Karpas-422 (cell line): Measurements from ENCODE around the gene ZDHHC13. TPM values are rescaled to one million over a fixed set of nuclear protein-coding genes. Genes with fewer than 3 reads are reported as not detected.

Experiments
- DNase-seq: peaks from one replicate; pipeline ENCODE4 v3.0.0-alpha.2; 2015
- H2AFZ ChIP-seq: fragments of 200-600 bp; sonication (generic); 2 replicates; pipeline ENCODE4 v1.6.1; 2014; ENCODE audit warnings: antibody characterized with exemption, low read length, mixed read lengths
- H3K27ac ChIP-seq: fragments of 200-600 bp; sonication (generic); 2 replicates; pipeline ENCODE4 v1.5.1; 2014; ENCODE audit warnings: mild to moderate bottlenecking, low read length, moderate library complexity
- H3K27me3 ChIP-seq: fragments of 200-600 bp; sonication (generic); 2 replicates; pipeline ENCODE4 v1.6.1; 2014; ENCODE audit warnings: low read length, mixed read lengths
- H3K36me3 ChIP-seq: fragments of 200-600 bp; sonication (generic); 2 replicates; pipeline ENCODE4 v1.6.1; 2014; ENCODE audit warnings: low read length, mixed read lengths; ENCODE audit not compliant: insufficient read depth
- H3K4me1 ChIP-seq: fragments of 200-600 bp; sonication (generic); 2 replicates; pipeline ENCODE4 v1.6.1; 2014; ENCODE audit warnings: mild to moderate bottlenecking, low read length, mixed read lengths
- H3K4me2 ChIP-seq: fragments of 200-600 bp; sonication (generic); 2 replicates; pipeline ENCODE4 v1.6.1; 2014; ENCODE audit warnings: low read length, low read depth, mild to moderate bottlenecking; ENCODE audit not compliant: poor library complexity, severe bottlenecking
- H3K4me3 ChIP-seq: fragments of 200-600 bp; sonication (generic); 2 replicates; pipeline ENCODE4 v1.5.1; 2014; ENCODE audit warnings: mild to moderate bottlenecking, antibody characterized with exemption, low read length, mixed read lengths
- H3K79me2 ChIP-seq: fragments of 200-600 bp; sonication (generic); 2 replicates; pipeline ENCODE4 v1.6.1; 2014; ENCODE audit warnings: mild to moderate bottlenecking, low read length, mixed read lengths
- H3K9ac ChIP-seq: fragments of 200-600 bp; sonication (generic); 2 replicates; pipeline ENCODE4 v1.6.0; 2014; ENCODE audit warnings: low read length
- H3K9me2 ChIP-seq: fragments of 200-600 bp; sonication (generic), shearing (Covaris generic); replicated peaks from 2 replicates; pipeline ENCODE4 v1.6.0; 2014; ENCODE audit warnings: mild to moderate bottlenecking, low read length, moderate library complexity; ENCODE audit not compliant: insufficient read depth
- H3K9me3 ChIP-seq: fragments of 300-700, 200-600 bp; sonication (generic); 2 replicates; pipeline ENCODE4 v1.6.1; 2014; ENCODE audit warnings: low read length, mixed read lengths
- H4K20me1 ChIP-seq: fragments of 200-600 bp; sonication (generic); 2 replicates; pipeline ENCODE4 v1.6.1; 2014; ENCODE audit warnings: mild to moderate bottlenecking, antibody characterized with exemption, low read length, low read depth; ENCODE audit not compliant: insufficient read depth
- total RNA-seq: library from RNA; depleted of rRNA; stranded (reverse); fragments of >200 nt; shearing (Covaris generic); gene quantifications from 2 replicates; pipeline ENCODE4 v1.2.3, GENCODE V29; 2014; ENCODE audit warnings: low replicate concordance

The ZDHHC13 gene
- total RNA-seq, 1 experiment from 2014 or later, result 64.7 TPM

DNA sequence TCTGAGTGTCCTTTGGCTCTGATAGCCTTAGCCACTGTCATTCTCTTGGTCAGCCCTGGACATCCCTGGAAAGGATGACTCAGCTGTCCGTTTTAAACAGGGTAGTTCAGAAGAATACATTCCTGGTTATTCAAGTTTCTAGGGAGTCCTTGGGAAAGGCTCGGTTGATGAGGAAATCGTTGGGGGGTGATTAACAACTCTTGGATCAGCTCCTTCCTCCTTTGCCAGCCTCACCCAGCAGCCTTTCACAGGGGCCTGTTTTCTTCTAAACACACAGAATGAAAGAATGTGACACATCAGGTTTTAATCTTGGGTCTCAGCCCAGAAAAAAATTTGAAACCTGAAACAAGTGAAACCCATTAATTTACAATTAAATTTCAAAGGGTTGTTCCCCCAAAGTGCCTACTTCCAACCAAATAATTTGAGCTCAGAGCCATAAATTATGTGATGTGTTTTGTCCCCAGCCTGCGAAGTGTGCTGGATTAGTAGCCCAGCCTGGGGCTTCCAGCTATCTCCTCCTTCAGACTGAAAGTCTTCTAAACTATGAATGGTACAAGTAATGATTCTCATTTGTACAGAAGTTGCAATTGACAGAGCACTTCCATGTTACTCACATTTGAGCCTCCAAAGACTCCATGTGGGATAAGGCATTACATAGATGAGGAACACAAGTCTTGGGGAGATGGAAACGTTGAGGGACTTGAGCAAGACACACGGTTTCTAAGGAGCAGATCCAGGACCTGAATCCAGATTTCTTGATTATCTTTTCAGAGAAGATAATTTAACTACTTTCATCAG is 37.1 kb upstream of the ZDHHC13 start:
- Histone ChIP-seq H3K4me2 (no peak overlapping the region), H3K36me3 (no peaks in the 10 kb centered on the region), H3K9ac (no peak overlapping the region)

DNA sequence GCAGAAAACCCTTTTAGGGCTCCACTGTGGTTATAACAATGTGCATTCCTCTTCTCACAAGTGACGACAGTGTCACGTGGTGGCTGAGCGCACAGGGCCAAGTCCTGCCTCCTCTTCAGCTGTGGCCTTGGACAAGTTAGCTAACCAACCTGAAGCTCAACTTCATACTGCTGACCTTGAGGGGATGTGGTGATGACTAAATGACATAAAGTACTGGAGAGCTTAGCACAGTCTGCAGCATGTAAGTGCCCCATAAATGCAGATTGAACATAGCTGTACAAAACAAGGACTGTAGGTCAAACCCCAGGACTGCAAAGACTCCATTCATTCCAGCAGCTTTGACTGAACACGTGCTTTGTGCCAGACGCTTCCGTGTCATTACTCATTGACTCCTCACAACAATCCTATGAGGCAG is 36.4 kb upstream of the ZDHHC13 start:
- Histone ChIP-seq H3K4me3 (no peak overlapping the region), H3K79me2 (no peaks in the 10 kb centered on the region), H2AFZ (no peak overlapping the region), H3K27ac (no peak overlapping the region), H3K9me2 (no peaks in the 10 kb centered on the region), H3K27me3 (0 out of 2 replicates have a peak, but pooled peaks cover 4% of the 10 kb centered on the region), H3K4me2 (no peak overlapping the region), H3K9me3 (no peaks in the 10 kb centered on the region), H3K9ac (no peak overlapping the region), H3K36me3 (no peaks in the 10 kb centered on the region), H4K20me1 (no peaks in the 10 kb centered on the region), H3K4me1 (no peaks in the 10 kb centered on the region)
- no peak for DNase-seq

More for the DNA sequence above, 37.1 kb upstream of the ZDHHC13 start:
- no peak for DNase-seq
- Histone ChIP-seq H3K79me2 (no peaks in the 10 kb centered on the region), H2AFZ (no peak overlapping the region), H3K27me3 (0 out of 2 replicates have a peak, but pooled peaks cover 4% of the 10 kb centered on the region), H3K27ac (no peak overlapping the region), H3K4me3 (no peak overlapping the region), H4K20me1 (no peaks in the 10 kb centered on the region), H3K9me3 (no peaks in the 10 kb centered on the region), H3K4me1 (no peaks in the 10 kb centered on the region), H3K9me2 (no peaks in the 10 kb centered on the region)

DNA sequence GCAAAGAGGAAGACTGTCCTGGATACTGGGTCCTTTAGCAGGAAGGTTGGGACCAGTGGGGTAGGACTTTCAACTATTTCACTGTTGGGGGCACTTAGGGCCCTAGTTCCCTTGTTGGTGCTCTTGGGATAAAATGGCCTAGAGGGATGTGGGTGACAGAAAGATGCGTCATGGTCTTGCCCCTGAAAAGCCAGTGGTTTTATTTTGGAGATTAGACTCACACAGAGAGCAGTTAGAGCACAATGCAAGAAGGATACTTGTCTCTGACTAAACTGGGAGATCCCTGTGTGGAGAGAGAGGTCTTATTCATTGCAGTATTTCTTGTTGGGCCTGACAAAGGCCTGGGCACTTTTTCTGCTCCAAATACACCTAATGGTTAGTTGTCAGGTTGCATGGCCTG is 33.8 kb upstream of the ZDHHC13 start:
- Histone ChIP-seq H3K4me2 (no peak overlapping the region), H3K9me2 (no peaks in the 10 kb centered on the region), H4K20me1 (no peaks in the 10 kb centered on the region), H3K36me3 (no peaks in the 10 kb centered on the region), H3K4me1 (no peaks in the 10 kb centered on the region), H3K27me3 (no peaks in the 10 kb centered on the region), H3K9ac (no peak overlapping the region), H3K4me3 (no peak overlapping the region), H3K9me3 (no peaks in the 10 kb centered on the region), H2AFZ (no peak overlapping the region), H3K27ac (no peak overlapping the region), H3K79me2 (no peaks in the 10 kb centered on the region)
- no peak for DNase-seq

DNA sequence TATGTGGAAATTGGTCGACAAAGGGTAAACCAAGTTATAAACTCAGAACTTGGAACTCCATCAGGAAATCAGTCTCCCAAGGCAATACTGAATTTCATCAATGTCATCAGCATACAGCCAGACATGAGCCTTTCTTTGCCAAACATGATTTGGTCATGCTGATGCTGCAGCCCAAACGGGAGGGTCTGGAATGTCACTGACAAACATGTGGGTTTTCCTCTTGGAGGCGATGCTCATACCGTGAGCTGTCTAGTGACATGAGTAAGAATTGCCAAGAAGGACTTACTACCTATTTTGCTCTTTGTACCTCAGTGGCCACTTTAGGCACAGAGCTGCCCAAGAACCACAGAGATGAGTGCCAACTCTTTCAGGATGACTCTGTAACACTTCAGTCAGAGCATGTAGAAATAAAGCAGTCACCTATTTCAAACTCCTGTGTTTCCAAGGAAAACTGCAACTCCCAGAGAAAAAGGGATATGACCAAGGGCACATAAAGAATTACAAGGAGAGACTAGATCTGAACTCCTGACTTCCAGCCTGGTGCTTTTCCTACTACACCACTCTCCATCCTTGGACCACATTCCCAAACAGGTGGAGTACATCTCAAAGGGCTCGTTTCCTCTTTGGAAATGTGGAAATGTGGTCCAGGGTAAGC is 32.2 kb upstream of the ZDHHC13 start:
- Histone ChIP-seq H3K9me3 (no peaks in the 10 kb centered on the region), H3K27me3 (no peaks in the 10 kb centered on the region), H3K4me1 (no peaks in the 10 kb centered on the region), H3K4me3 (no peak overlapping the region), H3K79me2 (no peaks in the 10 kb centered on the region), H3K9me2 (no peaks in the 10 kb centered on the region), H4K20me1 (no peaks in the 10 kb centered on the region), H3K4me2 (no peak overlapping the region), H3K9ac (no peak overlapping the region), H3K36me3 (no peaks in the 10 kb centered on the region), H3K27ac (no peak overlapping the region), H2AFZ (no peak overlapping the region)
- no peak for DNase-seq

DNA sequence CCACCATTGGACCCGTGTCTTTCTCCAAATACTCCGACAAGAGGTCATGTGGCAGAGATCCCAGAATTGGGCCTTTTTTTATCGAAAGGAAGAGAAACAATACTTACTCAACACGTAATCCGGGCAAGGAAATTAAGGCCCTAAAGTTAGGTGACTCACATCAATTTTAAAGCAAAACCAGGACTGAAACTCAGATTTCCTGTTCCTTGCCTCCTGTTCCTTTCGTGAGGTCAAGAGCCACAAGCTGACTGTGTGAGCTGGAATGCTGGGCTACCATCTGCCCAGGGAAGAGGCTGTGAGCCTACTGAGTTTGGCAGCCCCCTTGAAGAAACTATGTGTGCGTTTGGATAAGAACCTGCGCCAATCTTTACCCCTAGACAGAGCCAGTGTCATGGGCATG is 29.3 kb upstream of the ZDHHC13 start:
- H3K9me2 ChIP-seq, result no peaks in the 10 kb centered on the region
- no peak overlapping the region for H3K4me2 ChIP-seq
- no peaks in the 10 kb centered on the region for H3K9me3 ChIP-seq
- H3K9ac ChIP-seq, result no peak overlapping the region
- H3K4me1 ChIP-seq, result no peaks in the 10 kb centered on the region
- DNase-seq, result no peak
- no peak overlapping the region for H3K27ac ChIP-seq
- no peak overlapping the region for H3K4me3 ChIP-seq
- H4K20me1 ChIP-seq, result no peaks in the 10 kb centered on the region
- H3K27me3 ChIP-seq, result no peaks in the 10 kb centered on the region
- no peaks in the 10 kb centered on the region for H3K79me2 ChIP-seq
- H2AFZ ChIP-seq, result no peak overlapping the region
- no peaks in the 10 kb centered on the region for H3K36me3 ChIP-seq

DNA sequence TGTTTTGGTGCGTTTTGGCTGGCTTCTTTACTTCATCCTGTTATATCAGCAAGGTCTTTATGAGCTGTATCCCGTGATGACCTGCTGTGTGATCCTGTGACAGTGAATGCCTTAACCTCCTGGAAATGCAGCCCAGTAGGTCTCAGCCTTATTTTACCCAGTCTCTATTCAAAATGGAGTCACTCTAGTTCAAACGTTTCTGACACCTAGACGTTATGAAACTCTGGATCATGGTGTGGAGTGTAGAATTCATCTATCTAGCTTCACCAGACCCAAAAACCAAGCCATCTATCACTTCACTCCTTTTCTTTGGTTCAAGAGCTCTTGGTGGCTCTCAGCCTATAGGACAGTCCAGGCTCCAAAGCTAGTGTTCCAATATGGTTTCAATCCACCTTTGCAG is 28.2 kb upstream of the ZDHHC13 start:
- H3K27ac ChIP-seq, result no peak overlapping the region
- H3K4me2 ChIP-seq, result no peak overlapping the region
- no peak for DNase-seq
- H3K9ac ChIP-seq, result no peak overlapping the region
- H3K4me1 ChIP-seq, result no peaks in the 10 kb centered on the region
- no peaks in the 10 kb centered on the region for H3K27me3 ChIP-seq
- H3K9me2 ChIP-seq, result no peaks in the 10 kb centered on the region
- H3K9me3 ChIP-seq, result no peaks in the 10 kb centered on the region
- no peak overlapping the region for H3K4me3 ChIP-seq
- no peak overlapping the region for H2AFZ ChIP-seq
- no peaks in the 10 kb centered on the region for H3K36me3 ChIP-seq
- no peaks in the 10 kb centered on the region for H3K79me2 ChIP-seq
- no peaks in the 10 kb centered on the region for H4K20me1 ChIP-seq

DNA sequence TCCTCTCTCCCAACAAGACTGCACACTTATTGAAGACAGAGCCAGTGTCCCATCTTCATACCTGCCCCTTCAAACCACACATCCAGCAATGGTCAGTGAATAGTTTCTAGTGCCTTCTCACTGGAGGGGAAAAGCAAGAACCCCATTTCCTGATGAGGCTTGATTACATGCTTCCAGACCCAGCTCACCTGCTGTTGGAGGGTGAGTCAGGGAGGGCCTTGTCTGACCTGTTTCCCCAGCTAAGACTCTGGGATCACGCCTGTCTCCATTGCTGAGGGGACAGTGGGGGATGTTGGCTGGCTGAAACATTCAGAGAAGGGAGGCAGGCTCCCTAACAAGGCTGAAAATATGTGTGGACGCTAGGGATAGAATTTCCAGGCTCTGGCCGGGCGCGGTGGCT is 27.5 kb upstream of the ZDHHC13 start:
- H3K27me3 ChIP-seq, result no peaks in the 10 kb centered on the region
- no peak overlapping the region for H3K4me2 ChIP-seq
- DNase-seq, result no peak
- H3K4me1 ChIP-seq, result no peaks in the 10 kb centered on the region
- H3K36me3 ChIP-seq, result no peaks in the 10 kb centered on the region
- no peak overlapping the region for H3K9ac ChIP-seq
- H4K20me1 ChIP-seq, result no peaks in the 10 kb centered on the region
- no peaks in the 10 kb centered on the region for H3K9me3 ChIP-seq
- H2AFZ ChIP-seq, result no peak overlapping the region
- no peak overlapping the region for H3K27ac ChIP-seq
- no peak overlapping the region for H3K4me3 ChIP-seq
- H3K79me2 ChIP-seq, result no peaks in the 10 kb centered on the region
- H3K9me2 ChIP-seq, result no peaks in the 10 kb centered on the region

DNA sequence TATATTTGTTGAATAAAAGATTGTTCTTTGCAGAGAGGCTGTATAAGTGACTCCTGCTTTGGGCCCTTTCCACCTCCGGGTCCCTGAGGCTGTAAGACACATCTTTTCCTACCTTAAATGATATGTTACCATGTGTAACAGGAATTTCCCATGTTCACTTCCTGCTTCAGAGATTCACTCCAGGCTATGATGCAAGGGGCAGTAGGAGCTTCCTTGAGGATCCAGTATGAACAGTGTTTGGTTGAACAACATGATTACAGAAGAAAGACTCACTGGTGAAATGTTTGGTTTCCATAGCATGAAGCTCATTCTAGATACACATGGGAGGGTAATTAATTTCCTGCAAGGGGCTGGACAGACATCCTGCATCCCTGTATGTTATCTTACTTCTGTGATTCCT is 25.6 kb upstream of the ZDHHC13 start:
- no peak overlapping the region for H3K9ac ChIP-seq
- H3K27me3 ChIP-seq, result no peaks in the 10 kb centered on the region
- no peaks in the 10 kb centered on the region for H3K79me2 ChIP-seq
- H4K20me1 ChIP-seq, result no peaks in the 10 kb centered on the region
- H3K4me1 ChIP-seq, result no peaks in the 10 kb centered on the region
- H3K27ac ChIP-seq, result no peak overlapping the region
- H2AFZ ChIP-seq, result no peak overlapping the region
- H3K36me3 ChIP-seq, result no peaks in the 10 kb centered on the region
- no peak overlapping the region for H3K4me3 ChIP-seq
- H3K9me3 ChIP-seq, result no peaks in the 10 kb centered on the region
- H3K4me2 ChIP-seq, result no peak overlapping the region
- DNase-seq, result no peak
- no peaks in the 10 kb centered on the region for H3K9me2 ChIP-seq
